HepG2 (cell line): ENCODE measurements around the gene FAM170B. TPM values are rescaled to one million over a fixed set of nuclear protein-coding genes. Genes with fewer than 3 reads are reported as not detected.

Experiments
- ATAC-seq: fragments of 200-7000 bp; cut with Tn5 transposase; 3 replicates; pipeline ENCODE4 v1.9.1; 2020; ENCODE audit warnings: mild to moderate bottlenecking, moderate library complexity
- BruUV-seq: library from RNA; stranded (reverse); fragments of 400-500 nt; replicated peaks from 2 replicates; lab custom pipeline; 2021; lab: Mats Ljungman, UMichigan
- CTCF ChIA-PET: fragments of 300-600 bp; formaldehyde crosslinking; extraction: SDS; loops from one replicate; lab custom pipeline; 2021; ENCODE audit warnings: low total read pairs, inconsistent platforms, low intra/inter-chr PET ratio; lab: Yijun Ruan, JAX
- POLR2A ChIA-PET: fragments of 350-600 bp; sonication (Branson Sonifier 250); formaldehyde crosslinking; loops from one replicate; lab custom pipeline; 2020; ENCODE audit warnings: antibody characterized with exemption, inconsistent platforms; lab: Yijun Ruan, JAX
- DNase-seq: peaks from one replicate; pipeline ENCODE4 v3.0.0-alpha.2; 2015; ENCODE audit warnings: low spot score
- FAIRE-seq: peaks from 3 replicates; lab custom pipeline; 2011; peaks lifted over from hg19 to GRCh38; lab: Jason Lieb, UNC
- H2AFZ ChIP-seq: one replicate; pipeline ENCODE4 v1.6.1; 2011; ENCODE audit warnings: low read length, inconsistent platforms
- H3K27ac ChIP-seq: fragments of 300-600 bp; 3 replicates; pipeline ENCODE4 v1.8.0; 2011; ENCODE audit warnings: mixed run types, mild to moderate bottlenecking, mixed read lengths, low read length, inconsistent platforms; ENCODE audit not compliant: insufficient read depth; ENCODE audit errors: extremely low read length
- H3K27me3 ChIP-seq, 2 experiments: fragments of 200-600 bp in 1 of 2; 2 replicates in 1 of 2; 3 replicates in 1 of 2; pipeline versions ENCODE4 v1.6.0 to v1.8.0; 2011; ENCODE audit warnings: low read length in 2 of 2, mild to moderate bottlenecking in 2 of 2, moderate library complexity in 2 of 2, inconsistent platforms in 1 of 2; ENCODE audit not compliant: insufficient read depth in 2 of 2, control insufficient read depth in 1 of 2
- H3K36me3 ChIP-seq, 2 experiments: fragments of 200-600 bp in 1 of 2; replicated peaks in 1 of 2; 2 replicates in 1 of 2; 3 replicates in 1 of 2; pipeline versions ENCODE4 v1.5.1 to v1.8.0; 2011; ENCODE audit warnings: low read length in 2 of 2, inconsistent platforms in 1 of 2; ENCODE audit not compliant: insufficient read depth in 2 of 2, control insufficient read depth in 1 of 2
- H3K4me1 ChIP-seq: 2 replicates; pipeline ENCODE4 v1.5.1; 2012; ENCODE audit warnings: low read length, inconsistent platforms; ENCODE audit not compliant: insufficient read depth
- H3K4me2 ChIP-seq: 2 replicates; pipeline ENCODE4 v1.6.0; 2011; ENCODE audit warnings: low read depth, low read length, inconsistent platforms
- H3K4me3 ChIP-seq, 3 experiments: fragments of 200-600 bp in 1 of 3; sonication (generic), shearing (Covaris generic) in 1 of 3; replicated peaks in 1 of 3; 2 replicates each; pipeline ENCODE4 v1.5.1; 2011 to 2016; ENCODE audit warnings: low read length in 3 of 3, inconsistent platforms in 2 of 3, low read depth in 2 of 3, mild to moderate bottlenecking in 2 of 3, control low read depth in 1 of 3, mixed read lengths in 1 of 3; ENCODE audit not compliant: insufficient read depth in 1 of 3
- H3K79me2 ChIP-seq: one replicate; pipeline ENCODE4 v1.6.1; 2011; ENCODE audit warnings: low read length, inconsistent platforms; ENCODE audit not compliant: insufficient read depth
- H3K9ac ChIP-seq: 2 replicates; pipeline ENCODE4 v1.6.0; 2011; ENCODE audit warnings: mild to moderate bottlenecking, low read depth, low read length, inconsistent platforms; ENCODE audit not compliant: insufficient read depth
- H3K9me3 ChIP-seq: 2 replicates; pipeline ENCODE4 v1.5.1; 2012; ENCODE audit warnings: mild to moderate bottlenecking, low read length
- H4K20me1 ChIP-seq: 2 replicates; pipeline ENCODE4 v1.6.0; 2011; ENCODE audit warnings: inconsistent platforms, mild to moderate bottlenecking, low read length, moderate library complexity; ENCODE audit not compliant: insufficient read depth
- GLI4 ChIP-seq: sonication (generic); formaldehyde crosslinking; IDR thresholded peaks from 2 replicates; pipeline ENCODE4 v1.5.1; 2020; ENCODE audit warnings: missing genetic modification reagents, mild to moderate bottlenecking, moderate library complexity, borderline replicate concordance
- KMT2A ChIP-seq: sonication (generic); formaldehyde crosslinking; IDR thresholded peaks from 2 replicates; pipeline ENCODE4 v1.4.0; 2020; ENCODE audit warnings: missing genetic modification reagents
- MAFG ChIP-seq: sonication (generic); formaldehyde crosslinking; IDR thresholded peaks from 2 replicates; pipeline ENCODE4 v1.5.1; 2020; ENCODE audit warnings: mild to moderate bottlenecking, missing genetic modification reagents
- MAFK ChIP-seq, 2 experiments: IDR thresholded peaks in 1 of 2; conservative IDR thresholded peaks in 1 of 2; 2 replicates each; pipeline ENCODE4 v1.6.1; 2011; ENCODE audit warnings: improper control_type of control experiment in 2 of 2, low read length in 2 of 2
- SOX6 ChIP-seq, 2 experiments: fragments of 450-650 bp in 1 of 2; sonication (generic) in 1 of 2; formaldehyde crosslinking in 1 of 2; IDR thresholded peaks; 2 replicates each; pipeline versions ENCODE4 v1.4.0 to v1.6.1; 2017 to 2020; ENCODE audit warnings: antibody characterized with exemption in 1 of 2, mild to moderate bottlenecking in 1 of 2, missing genetic modification reagents in 1 of 2
- ZNF441 ChIP-seq: sonication (generic); formaldehyde crosslinking; IDR thresholded peaks from 2 replicates; pipeline ENCODE4 v1.7.0; 2021; ENCODE audit warnings: missing genetic modification reagents, borderline replicate concordance
- ZNF816 ChIP-seq: sonication (generic); formaldehyde crosslinking; IDR thresholded peaks from 2 replicates; pipeline ENCODE4 v1.8.0; 2022; ENCODE audit warnings: missing genetic modification reagents, mild to moderate bottlenecking, borderline replicate concordance
- WGBS: methylation state at CpG from one replicate; pipeline ENCODE4 v1.1.6; 2017; ENCODE audit warnings: low lambda C conversion rate; 5-methylcytosine and 5-hydroxymethylcytosine counted together
- in situ Hi-C: cut with HindIII; loops from 2 replicates; pipeline ENCODE4 v1.10.0; 2017; ENCODE audit warnings: low pct_unique_long_range_greater_than_20kb; ENCODE audit not compliant: extremely low pct_ligation_motif_present
- intact Hi-C: fragments of 100-400 bp; cut with micrococcal nuclease; formaldehyde crosslinking; loops from one replicate; pipeline ENCODE4 v1.10.0; 2022; ENCODE audit not compliant: unreplicated experiment
- polyA plus RNA-seq, 8 experiments: library from polyadenylated mRNA; depleted of rRNA in 3 of 8; stranded (reverse) in 7 of 8; unstranded in 1 of 8; fragments of >200 nt; fragmentation: Illumina TruSeq in 4 of 8; extraction: Trizol in 4 of 8; gene quantifications; 2 replicates each; pipeline versions ENCODE4 v1.2.1 to v1.2.3, GENCODE V29; 2011 to 2016; ENCODE audit warnings: low read depth in 4 of 8, missing spikeins in 1 of 8, mixed read lengths in 1 of 8; ENCODE audit not compliant: insufficient read depth in 1 of 8
- total RNA-seq, 5 experiments: library from RNA; depleted of rRNA; stranded (reverse); fragments of >200 nt; fragmentation: Illumina TruSeq; extraction: Trizol; gene quantifications; 2 replicates each; pipeline ENCODE4 v1.2.3, GENCODE V29; 2016; ENCODE audit warnings: low read depth in 1 of 5
- TF ChIP-seq, protein P1 (sequence below): sonication (generic); formaldehyde crosslinking; conservative IDR thresholded peaks from 2 replicates; pipeline ENCODE4 v1.8.1; 2023; ENCODE audit warnings: missing genetic modification reagents
- TF ChIP-seq, protein P2 (sequence below): sonication (generic); formaldehyde crosslinking; IDR thresholded peaks from 2 replicates; pipeline ENCODE4 v1.9.0; 2022; ENCODE audit warnings: missing genetic modification reagents, mild to moderate bottlenecking, borderline replicate concordance
- TF ChIP-seq, protein P3 (sequence below): sonication (generic); formaldehyde crosslinking; IDR thresholded peaks from 2 replicates; pipeline ENCODE4 v1.8.1; 2023; ENCODE audit warnings: mild to moderate bottlenecking, inconsistent platforms, moderate library complexity, missing genetic modification reagents, borderline replicate concordance
- TF ChIP-seq, protein P4 (sequence below): sonication (generic); formaldehyde crosslinking; IDR thresholded peaks from 2 replicates; pipeline ENCODE4 v1.5.1; 2020; ENCODE audit warnings: missing genetic modification reagents, mild to moderate bottlenecking, borderline replicate concordance

The FAM170B gene
- total and polyA plus RNA-seq, 2 of the 13 experiments (the other 11 are each of a cell fraction or from before 2014, with no cell fraction given), result not detected

DNA sequence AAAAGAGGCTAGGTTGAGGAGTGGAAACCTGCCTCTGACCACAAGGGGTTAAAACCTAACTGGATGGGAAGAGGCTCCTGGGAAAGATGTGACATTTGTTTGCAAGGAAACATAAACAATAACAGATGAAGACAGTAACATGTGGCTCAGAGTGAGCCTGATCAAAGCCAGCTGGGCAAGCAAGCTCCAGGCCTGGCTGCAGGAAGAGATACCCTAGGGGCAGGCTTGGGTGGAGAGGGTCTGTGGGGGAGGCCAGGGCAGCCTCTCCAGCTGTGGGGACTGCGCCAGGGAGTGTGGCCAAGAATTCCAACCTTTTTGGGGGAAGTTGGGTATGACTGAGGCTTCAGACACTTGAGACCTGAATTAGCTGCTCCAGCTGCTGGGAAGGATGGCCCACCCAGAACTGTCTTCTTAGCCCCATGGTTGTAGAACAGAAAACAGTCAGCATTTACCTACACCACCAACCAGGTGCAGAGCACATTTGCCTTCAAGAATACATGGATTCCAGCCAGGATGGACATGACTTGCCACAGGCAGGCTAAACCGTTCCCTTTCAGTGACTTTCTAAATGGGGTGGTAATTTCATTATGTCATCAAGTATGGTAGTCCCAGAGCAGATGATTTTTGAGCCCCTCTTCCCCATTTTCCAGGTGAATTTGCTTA is 10.4 kb upstream of the FAM170B start:
- peaks cover 0 to 4% of the 10 kb centered on the region in 2 experiments; a peak in 1 of 5 replicates for H3K27me3 ChIP-seq
- ATAC-seq (no peak), FAIRE-seq (no peak), DNase-seq (no peak)
- H3K4me2 ChIP-seq, result no peak overlapping the region
- no peak overlapping the region for H3K9ac ChIP-seq
- no peaks in the 10 kb centered on the region for H3K36me3 ChIP-seq
- BruUV-seq, result no TSS peak
- no peaks in the 10 kb centered on the region for H3K79me2 ChIP-seq
- intact Hi-C loops (no loop called here), in situ Hi-C loops (no loop called here)
- no peaks in the 10 kb centered on the region for H3K4me1 ChIP-seq
- H2AFZ ChIP-seq, result no peak overlapping the region
- no peaks in the 10 kb centered on the region for H3K9me3 ChIP-seq
- TF ChIP-seq, protein P1, sequence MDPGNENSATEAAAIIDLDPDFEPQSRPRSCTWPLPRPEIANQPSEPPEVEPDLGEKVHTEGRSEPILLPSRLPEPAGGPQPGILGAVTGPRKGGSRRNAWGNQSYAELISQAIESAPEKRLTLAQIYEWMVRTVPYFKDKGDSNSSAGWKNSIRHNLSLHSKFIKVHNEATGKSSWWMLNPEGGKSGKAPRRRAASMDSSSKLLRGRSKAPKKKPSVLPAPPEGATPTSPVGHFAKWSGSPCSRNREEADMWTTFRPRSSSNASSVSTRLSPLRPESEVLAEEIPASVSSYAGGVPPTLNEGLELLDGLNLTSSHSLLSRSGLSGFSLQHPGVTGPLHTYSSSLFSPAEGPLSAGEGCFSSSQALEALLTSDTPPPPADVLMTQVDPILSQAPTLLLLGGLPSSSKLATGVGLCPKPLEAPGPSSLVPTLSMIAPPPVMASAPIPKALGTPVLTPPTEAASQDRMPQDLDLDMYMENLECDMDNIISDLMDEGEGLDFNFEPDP, result no peak
- no peak for TF ChIP-seq MAFK (conservative IDR thresholded peaks at IDR 0.05 in 1 of 2, IDR thresholded peaks at IDR 0.05 in 1 of 2; ENCODE audit: low read length in 2 of 2)
- ChIA-PET CTCF (no interaction called here), POLR2A (no interaction called here)
- 0% methylated on average over 1 of the region's 2 CpGs for WGBS
- no peaks in the 10 kb centered on the region for H4K20me1 ChIP-seq
- no peak overlapping the region for H3K4me3 ChIP-seq
- H3K27ac ChIP-seq, result no peak overlapping the region

DNA sequence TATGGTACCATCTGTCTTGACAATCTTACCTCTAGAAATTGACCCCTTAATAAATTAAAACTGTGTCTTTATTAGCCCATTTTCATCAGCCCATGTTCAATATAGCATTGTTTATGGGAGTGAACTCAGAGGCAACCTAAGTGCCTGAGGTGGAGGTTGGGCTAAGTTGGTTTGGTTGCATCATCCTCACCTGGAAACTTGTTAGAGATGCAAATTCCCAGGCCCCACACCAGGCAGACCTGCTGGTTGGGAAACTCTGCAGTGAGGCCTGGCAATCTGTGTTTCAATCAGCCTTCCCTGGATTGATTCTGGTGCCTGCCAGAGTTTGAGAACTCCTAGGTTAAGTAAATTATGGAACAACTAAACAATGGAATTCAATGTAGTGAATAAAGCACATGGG is 9.4 kb upstream of the FAM170B start:
- no peak for FAIRE-seq
- Histone ChIP-seq H3K4me3 (no peak overlapping the region), H3K4me1 (no peaks in the 10 kb centered on the region), H2AFZ (no peak overlapping the region), H3K9me3 (no peaks in the 10 kb centered on the region), H3K79me2 (no peaks in the 10 kb centered on the region), H3K9ac (no peak overlapping the region), H4K20me1 (no peaks in the 10 kb centered on the region), H3K4me2 (no peak overlapping the region), H3K27ac (no peak overlapping the region), H3K36me3 (no peaks in the 10 kb centered on the region), H3K27me3 (peaks cover under 1 to 4% of the 10 kb centered on the region in 2 experiments; a peak in 2 of 5 replicates)
- no peak for DNase-seq
- intact Hi-C loops (no loop called here), in situ Hi-C loops (no loop called here)
- TF ChIP-seq ZNF816 (CRISPR knock-in tag), result no peak
- TF ChIP-seq KMT2A (CRISPR knock-in tag), result no peak
- TF ChIP-seq, protein P2, sequence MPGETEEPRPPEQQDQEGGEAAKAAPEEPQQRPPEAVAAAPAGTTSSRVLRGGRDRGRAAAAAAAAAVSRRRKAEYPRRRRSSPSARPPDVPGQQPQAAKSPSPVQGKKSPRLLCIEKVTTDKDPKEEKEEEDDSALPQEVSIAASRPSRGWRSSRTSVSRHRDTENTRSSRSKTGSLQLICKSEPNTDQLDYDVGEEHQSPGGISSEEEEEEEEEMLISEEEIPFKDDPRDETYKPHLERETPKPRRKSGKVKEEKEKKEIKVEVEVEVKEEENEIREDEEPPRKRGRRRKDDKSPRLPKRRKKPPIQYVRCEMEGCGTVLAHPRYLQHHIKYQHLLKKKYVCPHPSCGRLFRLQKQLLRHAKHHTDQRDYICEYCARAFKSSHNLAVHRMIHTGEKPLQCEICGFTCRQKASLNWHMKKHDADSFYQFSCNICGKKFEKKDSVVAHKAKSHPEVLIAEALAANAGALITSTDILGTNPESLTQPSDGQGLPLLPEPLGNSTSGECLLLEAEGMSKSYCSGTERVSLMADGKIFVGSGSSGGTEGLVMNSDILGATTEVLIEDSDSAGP (CRISPR knock-in tag), result no peak
- no peak for TF ChIP-seq SOX6 (IDR thresholded peaks at IDR 0.05)
- no peak for TF ChIP-seq SOX6 (CRISPR knock-in tag; IDR thresholded peaks at IDR 0.05)
- no peak for TF ChIP-seq ZNF441 (CRISPR knock-in tag)
- TF ChIP-seq GLI4, result no peak
- no peak for TF ChIP-seq MAFG
- TF ChIP-seq, protein P3, sequence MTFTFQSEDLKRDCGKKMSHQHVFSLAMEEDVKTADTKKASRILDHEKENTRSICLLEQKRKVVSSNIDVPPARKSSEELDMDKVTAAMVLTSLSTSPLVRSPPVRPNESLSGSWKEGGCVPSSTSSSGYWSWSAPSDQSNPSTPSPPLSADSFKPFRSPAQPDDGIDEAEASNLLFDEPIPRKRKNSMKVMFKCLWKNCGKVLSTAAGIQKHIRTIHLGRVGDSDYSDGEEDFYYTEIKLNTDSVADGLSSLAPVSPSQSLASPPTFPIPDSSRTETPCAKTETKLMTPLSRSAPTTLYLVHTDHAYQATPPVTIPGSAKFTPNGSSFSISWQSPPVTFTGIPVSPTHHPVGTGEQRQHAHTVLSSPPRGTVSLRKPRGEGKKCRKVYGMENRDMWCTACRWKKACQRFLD (CRISPR knock-in tag), result no peak
- TF ChIP-seq, protein P4, sequence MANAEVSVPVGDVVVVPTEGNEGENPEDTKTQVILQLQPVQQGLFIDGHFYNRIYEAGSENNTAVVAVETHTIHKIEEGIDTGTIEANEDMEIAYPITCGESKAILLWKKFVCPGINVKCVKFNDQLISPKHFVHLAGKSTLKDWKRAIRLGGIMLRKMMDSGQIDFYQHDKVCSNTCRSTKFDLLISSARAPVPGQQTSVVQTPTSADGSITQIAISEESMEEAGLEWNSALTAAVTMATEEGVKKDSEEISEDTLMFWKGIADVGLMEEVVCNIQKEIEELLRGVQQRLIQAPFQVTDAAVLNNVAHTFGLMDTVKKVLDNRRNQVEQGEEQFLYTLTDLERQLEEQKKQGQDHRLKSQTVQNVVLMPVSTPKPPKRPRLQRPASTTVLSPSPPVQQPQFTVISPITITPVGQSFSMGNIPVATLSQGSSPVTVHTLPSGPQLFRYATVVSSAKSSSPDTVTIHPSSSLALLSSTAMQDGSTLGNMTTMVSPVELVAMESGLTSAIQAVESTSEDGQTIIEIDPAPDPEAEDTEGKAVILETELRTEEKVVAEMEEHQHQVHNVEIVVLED (CRISPR knock-in tag), result no peak
- ATAC-seq, result no peak
- BruUV-seq, result no TSS peak
- ChIA-PET CTCF (no interaction called here), POLR2A (no interaction called here)
